Stomach (tissue), 4 donors: ENCODE data around the gene ANKRD11.

ENCODE experiments used
- POLR2AphosphoS5 ChIP-seq, 3 donors: sonication (generic); formaldehyde crosslinking; IDR thresholded peaks; one replicate each; pipeline ENCODE4 v1.6.1; 2016; ENCODE audit warnings: antibody characterized with exemption in 3 of 3
- TF ChIP-seq, protein P1 (sequence below), 7 experiments: fragments of 450-650 bp in 4 of 7; fragments of 200-600 bp in 3 of 7; sonication (generic) in 3 of 7; IDR thresholded peaks; one replicate each; pipeline ENCODE4 v1.5.1; 2016 to 2019; ENCODE audit warnings: antibody characterized with exemption in 7 of 7, control low read depth in 2 of 7, mild to moderate bottlenecking in 1 of 7

DNA sequence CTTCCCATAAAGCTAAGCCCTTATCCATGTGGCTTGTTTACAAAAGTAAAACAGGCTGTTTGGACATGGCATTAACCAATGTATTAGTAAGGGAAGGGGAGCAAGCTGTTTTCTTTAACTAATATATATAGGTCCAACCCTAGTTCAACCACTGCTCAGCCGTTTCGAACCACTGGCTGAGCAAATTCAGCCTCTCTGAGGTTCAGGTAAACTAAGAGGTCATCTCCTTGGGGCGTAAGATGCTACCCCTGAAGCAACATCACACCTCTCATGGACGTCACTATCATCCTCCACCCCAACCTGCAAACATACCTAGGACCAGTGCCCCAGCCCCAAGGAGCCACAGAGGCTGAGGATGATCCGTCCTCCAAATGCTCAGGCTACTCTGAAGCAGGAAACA lies 45.2 kb downstream of the ANKRD11 start:
- TF ChIP-seq POLR2AphosphoS5 (IDR thresholded peaks at IDR 0.05) = no peak
- TF ChIP-seq, protein P1, sequence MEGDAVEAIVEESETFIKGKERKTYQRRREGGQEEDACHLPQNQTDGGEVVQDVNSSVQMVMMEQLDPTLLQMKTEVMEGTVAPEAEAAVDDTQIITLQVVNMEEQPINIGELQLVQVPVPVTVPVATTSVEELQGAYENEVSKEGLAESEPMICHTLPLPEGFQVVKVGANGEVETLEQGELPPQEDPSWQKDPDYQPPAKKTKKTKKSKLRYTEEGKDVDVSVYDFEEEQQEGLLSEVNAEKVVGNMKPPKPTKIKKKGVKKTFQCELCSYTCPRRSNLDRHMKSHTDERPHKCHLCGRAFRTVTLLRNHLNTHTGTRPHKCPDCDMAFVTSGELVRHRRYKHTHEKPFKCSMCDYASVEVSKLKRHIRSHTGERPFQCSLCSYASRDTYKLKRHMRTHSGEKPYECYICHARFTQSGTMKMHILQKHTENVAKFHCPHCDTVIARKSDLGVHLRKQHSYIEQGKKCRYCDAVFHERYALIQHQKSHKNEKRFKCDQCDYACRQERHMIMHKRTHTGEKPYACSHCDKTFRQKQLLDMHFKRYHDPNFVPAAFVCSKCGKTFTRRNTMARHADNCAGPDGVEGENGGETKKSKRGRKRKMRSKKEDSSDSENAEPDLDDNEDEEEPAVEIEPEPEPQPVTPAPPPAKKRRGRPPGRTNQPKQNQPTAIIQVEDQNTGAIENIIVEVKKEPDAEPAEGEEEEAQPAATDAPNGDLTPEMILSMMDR (IDR thresholded peaks at IDR 0.05) = no peak
